Left cardiac atrium (tissue), 4 donors: ENCODE measurements around the gene ATXN7. TPM values are rescaled to one million over a fixed set of nuclear protein-coding genes. Genes with fewer than 3 reads are reported as not detected.

ENCODE experiments used
- ATAC-seq, 2 donors: fragments of 200-7000 bp; cut with Tn5 transposase; one replicate each; pipeline ENCODE4 v1.9.1; 2020; ENCODE audit warnings: mild to moderate bottlenecking in 2 of 2, moderate library complexity in 2 of 2
- DNase-seq: peaks from one replicate; pipeline ENCODE4 v3.0.0-alpha.2; 2020
- intact Hi-C, 2 donors: fragments of 100-400 bp; cut with DNase I; formaldehyde crosslinking; loops; one replicate each; pipeline versions ENCODE4 v1.14.1 to v1.15.1; 2022 to 2023
- total RNA-seq, 2 donors: library from RNA; stranded (reverse); fragmentation: NEBNext Ultra II Directional; extraction: Animal tissue kit (Norgen Biotek cat#: 25700); gene quantifications; one replicate each; pipeline ENCODE4 v1.2.1, GENCODE V29; 2021
- donor health status: DM: no; HTN: yes; CAD: no.
- donor health status: DM: no; HTN: yes; CAD: no; lungs with severe emphysema.
- donor health status: DM: yes; HTN: yes; CAD: no.
- donor health status: Dilated cardiomyopathy.

Gene ATXN7
- total RNA-seq, 2 donors from 2014 or later: 13.0 to 22.2 TPM

- DNase-seq: no peak
- intact Hi-C loops: no loop called here
- ATAC-seq: no peak
Observed at GRCh38 chr3:63896332-63897030, 32.8 kb downstream of the ATXN7 start.

GRCh38 chr3:63900010-63900409 lies 36.3 kb downstream of the ATXN7 start:
- DNase-seq: no peak
- ATAC-seq: no peak
- intact Hi-C loops: no loop called here

- intact Hi-C loops: no loop called here
- ATAC-seq (peak in 1 of 2 donors; percentile 27), DNase-seq (no peak)
Observed at GRCh38 chr3:63900459-63900858, 36.8 kb downstream of the ATXN7 start.

- DNase-seq: no peak
- intact Hi-C loops: no loop called here
- no peak for ATAC-seq
Observed at GRCh38 chr3:63905731-63906620, 42.3 kb downstream of the ATXN7 start.

GRCh38 chr3:63908081-63908736 lies 44.5 kb downstream of the ATXN7 start:
- ATAC-seq (no peak), DNase-seq (no peak)
- intact Hi-C loops: no loop called here

- DNase-seq (no peak), ATAC-seq (no peak)
- intact Hi-C loops: no loop called here
Observed at GRCh38 chr3:63908776-63909175, 45.1 kb downstream of the ATXN7 start.

GRCh38 chr3:63909431-63909830 lies 45.8 kb downstream of the ATXN7 start:
- no peak for ATAC-seq
- intact Hi-C loops: no loop called here
- no peak for DNase-seq

GRCh38 chr3:63910001-63910400 lies 46.3 kb downstream of the ATXN7 start:
- intact Hi-C loops: no loop called here
- DNase-seq (no peak), ATAC-seq (no peak)

GRCh38 chr3:63910891-63911290 lies 47.2 kb downstream of the ATXN7 start:
- intact Hi-C loops: no loop called here
- ATAC-seq: no peak
- DNase-seq: no peak

- intact Hi-C loops: no loop called here
- ATAC-seq (peak in 1 of 2 donors; percentile 1), DNase-seq (no peak)
Observed at GRCh38 chr3:63911509-63911872, 47.8 kb downstream of the ATXN7 start.

GRCh38 chr3:63911873-63912767 lies 48.5 kb downstream of the ATXN7 start, which contains the start of gene SCAANT1:
SCAANT1 (minus strand) TSS chr3:63912383.
- ATAC-seq: peak; percentile 94
- intact Hi-C loops: no loop called here
- peak; percentile 94 for DNase-seq

- peak in 1 of 2 donors; percentile 54 for ATAC-seq
- intact Hi-C loops: no loop called here
- DNase-seq: peak; percentile 67
Observed at GRCh38 chr3:63912768-63913588, 49.3 kb downstream of the ATXN7 start.

GRCh38 chr3:63914312-63914711 lies 50.6 kb downstream of the ATXN7 start:
- intact Hi-C loops: no loop called here
- ATAC-seq: no peak
- DNase-seq: no peak

- intact Hi-C loops: loop anchor here in 1 of 2 donors (5.0 kb wide), 1 partner anchor 74 kb away; no protein-coding TSS in a partner anchor
- ATAC-seq (peak in 1 of 2 donors; percentile 50), DNase-seq (no peak)
Observed at GRCh38 chr3:63918321-63918720, 54.7 kb downstream of the ATXN7 start.

- ATAC-seq (no peak), DNase-seq (no peak)
- intact Hi-C loops: no loop called here
Observed at GRCh38 chr3:63920001-63920400, 56.3 kb downstream of the ATXN7 start.

- DNase-seq (no peak), ATAC-seq (peak in 1 of 2 donors; percentile 38)
- intact Hi-C loops: no loop called here
Observed at GRCh38 chr3:63921741-63922482, 58.2 kb downstream of the ATXN7 start.

GRCh38 chr3:63922491-63923199 lies 59.0 kb downstream of the ATXN7 start:
- DNase-seq (no peak), ATAC-seq (no peak)
- intact Hi-C loops: no loop called here
